HG03571 (cell line): Measurements from ENCODE around the gene MAP3K20.
"Not testable (repeated sequence)": the region's sequence is repeated elsewhere in the genome, so short reads cannot be mapped to it uniquely, and the experiment has no call there.

Experiments used
- ATAC-seq: cut with Tn5 transposase; IDR thresholded peaks from one replicate; pipeline ENCODE4 v1.9.1; 2021; ENCODE audit not compliant: unreplicated experiment

MAP3K20 gene

DNA sequence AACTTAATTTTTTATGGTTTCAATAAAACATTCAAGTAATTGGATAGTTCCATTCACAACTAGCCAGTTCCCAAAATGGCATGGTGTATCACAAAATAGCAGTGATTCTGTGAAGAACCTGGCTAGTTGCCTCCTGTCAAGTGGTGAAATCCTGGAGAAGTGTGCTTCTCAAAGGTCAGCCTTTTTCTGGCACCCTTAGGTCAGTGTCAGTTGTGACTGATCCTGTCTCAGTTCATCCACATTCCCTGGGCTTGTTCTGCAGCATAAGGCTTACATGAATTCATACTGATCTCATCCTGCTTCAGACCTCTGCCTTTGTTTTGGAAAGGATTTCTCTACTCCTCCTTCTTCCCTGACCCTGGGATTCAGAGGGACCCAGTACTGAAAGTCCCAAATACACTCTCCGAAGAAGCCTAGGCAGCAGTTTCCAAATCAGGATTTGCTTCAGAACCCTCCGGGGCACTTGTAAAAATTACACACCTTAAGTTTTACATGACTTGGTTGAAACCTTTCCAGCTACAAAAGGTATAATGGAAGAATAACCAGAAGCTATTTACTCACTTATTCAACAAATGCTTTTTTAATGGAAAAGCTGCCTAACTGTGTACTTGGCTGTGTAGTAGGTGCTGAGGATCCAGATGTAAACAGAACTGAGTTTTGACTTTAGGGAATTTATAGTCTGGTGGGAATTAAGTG, 11.0 kb downstream of the MAP3K20 start:
- no peak for ATAC-seq

DNA sequence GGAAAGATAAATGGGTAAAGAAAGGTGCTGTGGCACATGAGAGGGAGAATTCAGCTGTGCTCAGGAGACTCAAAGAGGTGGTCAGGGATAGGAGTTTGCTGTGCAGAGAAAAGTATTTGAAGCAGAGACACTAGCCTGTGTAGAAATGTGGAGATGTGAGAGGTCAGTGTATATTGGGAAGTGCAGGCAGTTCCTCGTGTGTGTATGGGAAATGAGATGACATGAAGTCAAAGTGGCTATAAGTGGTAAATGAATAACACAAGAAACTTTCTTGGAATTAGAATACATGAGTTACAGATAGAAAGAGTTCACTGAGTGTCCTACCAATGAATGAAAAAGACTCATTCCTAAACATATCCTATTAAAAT, 11.6 kb downstream of the MAP3K20 start:
- ATAC-seq, result no peak

DNA sequence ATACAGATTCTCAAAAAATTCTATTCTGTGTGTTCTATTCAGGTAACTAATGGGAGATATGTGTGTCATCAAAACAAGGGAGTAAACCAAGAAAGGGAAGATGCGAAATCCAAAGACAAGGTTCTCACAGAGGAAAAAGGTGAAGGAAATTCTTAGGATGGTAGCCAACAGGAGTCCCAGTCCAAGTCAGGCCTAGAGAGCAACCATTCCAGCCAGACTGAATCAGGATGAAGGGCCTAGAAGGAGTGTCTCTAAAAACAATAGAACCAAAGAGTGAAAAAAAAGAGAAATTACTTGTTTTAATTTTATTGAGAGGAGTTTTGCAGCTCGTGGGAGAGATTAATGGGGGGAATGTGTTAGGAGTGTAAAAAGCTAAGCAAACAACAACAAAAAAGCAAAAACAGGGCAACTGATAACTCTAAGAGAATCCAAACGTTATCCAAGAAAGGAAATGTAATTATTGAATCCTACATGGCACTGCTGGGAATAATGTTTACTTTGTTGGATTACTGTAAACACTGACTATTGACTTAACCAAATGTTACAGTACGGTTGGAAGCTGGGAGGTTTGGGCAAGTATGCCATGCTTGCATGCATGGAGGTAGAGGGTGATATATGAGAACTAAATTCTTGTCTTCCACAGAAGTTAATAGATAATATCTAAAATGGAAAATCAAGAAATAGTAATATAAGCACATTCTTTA, 12.3 kb downstream of the MAP3K20 start:
- no peak for ATAC-seq

DNA sequence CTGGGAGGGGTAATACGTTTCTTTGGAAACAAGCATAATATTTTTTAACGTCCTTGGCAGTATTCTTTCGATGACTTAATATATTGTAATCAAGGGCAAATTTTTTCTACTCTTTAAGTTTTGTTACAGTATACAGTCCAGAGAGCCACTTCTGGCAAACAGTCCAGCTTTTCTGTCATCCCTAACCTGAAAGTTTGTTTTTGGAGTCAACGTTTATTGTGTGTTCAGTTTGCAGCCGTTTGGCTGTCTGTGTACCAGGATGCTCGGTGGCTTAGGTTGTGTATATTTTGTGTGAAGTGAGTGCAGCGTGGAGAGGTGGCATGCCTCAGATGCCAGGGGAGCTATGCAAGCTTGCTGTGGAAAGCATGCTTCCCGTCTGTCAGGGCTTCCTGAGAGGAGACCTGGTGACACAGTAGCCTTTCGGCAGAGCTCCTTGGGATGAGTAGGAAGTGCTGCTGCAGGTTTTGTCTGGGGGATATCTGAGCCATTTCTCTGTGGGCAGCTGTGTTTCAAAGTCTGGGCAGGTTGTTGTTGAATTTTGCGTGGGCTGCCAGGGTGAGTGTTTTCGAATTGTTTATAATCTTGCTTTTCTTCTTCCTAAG, 14.7 kb downstream of the MAP3K20 start:
- no peak for ATAC-seq

DNA sequence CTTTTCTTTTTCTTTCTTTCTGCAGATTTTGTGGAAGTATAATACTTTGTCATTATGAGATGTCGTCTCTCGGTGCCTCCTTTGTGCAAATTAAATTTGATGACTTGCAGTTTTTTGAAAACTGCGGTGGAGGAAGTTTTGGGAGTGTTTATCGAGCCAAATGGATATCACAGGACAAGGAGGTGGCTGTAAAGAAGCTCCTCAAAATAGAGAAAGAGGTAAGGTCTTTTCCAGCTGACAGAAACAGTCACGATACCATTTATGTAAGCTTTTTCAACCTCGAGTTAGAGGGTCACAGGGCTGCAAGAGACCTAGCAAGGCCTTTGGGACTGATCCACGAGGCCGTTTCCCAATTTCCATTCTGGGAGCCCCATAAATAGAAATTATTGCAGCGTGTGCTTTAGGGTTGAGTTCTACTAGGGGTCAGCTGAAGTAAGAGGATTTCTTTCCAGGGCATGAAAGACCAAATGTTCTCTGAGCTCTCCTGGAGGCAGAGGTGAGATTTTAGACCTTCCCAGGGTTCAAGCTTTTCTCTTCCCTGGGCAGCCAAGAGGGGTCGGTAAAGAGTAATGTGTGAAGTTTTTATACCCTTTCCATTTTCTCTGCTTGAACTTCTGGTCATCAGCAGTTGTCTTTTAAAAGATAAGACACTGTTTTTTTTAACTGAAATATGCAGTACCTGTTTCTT, 15.5 kb downstream of the MAP3K20 start:
- no peak for ATAC-seq

DNA sequence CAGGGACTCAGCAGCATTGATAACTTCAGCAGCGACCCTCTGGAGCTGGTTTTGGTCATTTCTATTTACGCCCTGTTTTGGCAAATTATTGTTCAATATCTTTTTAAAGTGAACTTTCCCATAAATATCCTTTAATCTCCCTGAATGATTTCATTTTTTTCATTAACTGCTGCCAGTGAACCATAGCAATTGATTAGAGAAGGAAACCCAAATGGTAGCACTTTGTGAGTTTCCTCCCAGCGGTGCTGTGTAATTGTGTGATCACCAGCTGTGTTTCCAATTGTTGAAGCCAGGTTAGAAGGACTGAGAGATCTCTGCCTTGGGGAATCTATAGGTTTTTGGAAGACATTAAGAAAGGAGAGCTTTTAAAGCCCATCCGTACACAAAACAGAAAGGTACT, 16.3 kb downstream of the MAP3K20 start:
- no peak for ATAC-seq

DNA sequence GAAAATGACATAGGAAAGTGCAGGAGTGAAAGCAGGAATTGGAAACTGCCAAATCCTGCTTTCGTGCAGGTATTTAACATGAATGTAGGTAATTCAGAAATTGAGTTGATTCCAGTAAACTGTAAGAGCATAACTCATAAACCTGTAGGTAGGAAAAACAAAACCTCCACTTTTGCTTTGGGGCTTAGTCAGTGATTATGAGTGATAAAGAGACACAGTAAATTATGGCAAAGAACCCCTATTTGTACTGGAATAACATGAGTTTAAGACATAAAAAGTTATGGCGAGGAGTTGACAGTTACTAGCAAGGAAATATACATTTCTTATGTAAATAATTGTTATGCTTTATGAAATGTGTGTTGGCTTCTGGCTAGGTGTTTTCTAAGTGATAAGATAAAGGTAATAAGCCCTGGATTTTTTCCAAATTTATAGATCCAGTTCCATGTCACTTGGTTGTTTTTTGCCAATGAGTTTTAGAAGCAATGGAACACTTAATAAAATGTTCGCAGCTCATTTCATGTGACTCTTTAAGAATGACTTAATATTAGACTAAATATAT, 17.3 kb downstream of the MAP3K20 start:
- no peak for ATAC-seq

DNA sequence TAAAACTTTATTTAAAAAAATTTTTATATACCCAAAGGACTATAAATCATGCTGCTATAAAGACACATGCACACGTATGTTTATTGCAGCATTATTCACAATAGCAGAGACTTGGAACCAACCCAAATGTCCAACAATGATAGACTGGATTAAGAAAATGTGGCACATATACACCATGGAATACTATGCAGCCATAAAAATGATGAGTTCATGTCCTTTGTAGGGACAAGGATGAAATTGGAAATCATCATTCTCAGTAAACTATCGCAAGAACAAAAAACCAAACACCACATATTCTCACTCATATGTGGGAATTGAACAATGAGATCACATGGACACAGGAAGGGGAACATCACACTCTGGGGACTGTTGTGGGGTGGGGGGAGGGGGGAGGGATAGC, 18.0 kb downstream of the MAP3K20 start:
- not testable (repeated sequence) for ATAC-seq

DNA sequence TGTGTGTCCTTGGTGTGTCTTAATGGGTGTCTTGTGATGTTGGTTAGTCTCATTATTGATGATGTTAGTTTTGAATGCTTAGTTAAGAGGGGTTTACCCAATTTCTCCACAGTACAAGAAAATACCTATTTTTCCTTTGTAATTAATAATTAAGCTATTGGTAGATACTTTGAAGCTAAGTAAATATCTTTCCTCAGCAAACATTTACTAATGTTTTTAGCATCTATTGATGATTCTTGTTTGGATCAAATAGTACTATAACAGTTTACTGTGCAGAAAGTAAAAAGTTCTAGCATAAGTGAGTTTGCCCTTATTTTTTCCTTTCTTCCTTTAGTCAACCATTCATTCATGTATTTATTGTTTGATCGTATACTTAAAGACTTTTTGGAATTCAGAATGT, 19.1 kb downstream of the MAP3K20 start:
- ATAC-seq, result no peak

DNA sequence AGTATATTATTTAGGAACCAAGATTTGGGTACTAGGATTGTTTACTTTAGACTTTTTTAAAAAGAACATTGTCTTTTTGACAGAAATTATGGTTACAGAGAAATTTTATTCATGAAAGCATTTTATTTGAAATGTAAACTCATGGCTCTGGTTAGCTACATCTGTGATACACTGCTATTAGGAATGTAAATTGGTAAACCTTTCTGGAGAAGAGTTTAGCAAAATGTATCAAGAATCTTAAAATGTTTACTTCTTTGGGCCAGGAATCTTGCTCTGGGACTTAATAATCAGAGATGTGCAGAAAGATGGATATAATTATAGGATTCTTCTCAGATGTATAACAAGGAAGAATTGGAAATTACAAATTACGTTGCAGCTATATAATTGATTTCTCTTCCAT, 19.7 kb downstream of the MAP3K20 start:
- no peak for ATAC-seq

DNA sequence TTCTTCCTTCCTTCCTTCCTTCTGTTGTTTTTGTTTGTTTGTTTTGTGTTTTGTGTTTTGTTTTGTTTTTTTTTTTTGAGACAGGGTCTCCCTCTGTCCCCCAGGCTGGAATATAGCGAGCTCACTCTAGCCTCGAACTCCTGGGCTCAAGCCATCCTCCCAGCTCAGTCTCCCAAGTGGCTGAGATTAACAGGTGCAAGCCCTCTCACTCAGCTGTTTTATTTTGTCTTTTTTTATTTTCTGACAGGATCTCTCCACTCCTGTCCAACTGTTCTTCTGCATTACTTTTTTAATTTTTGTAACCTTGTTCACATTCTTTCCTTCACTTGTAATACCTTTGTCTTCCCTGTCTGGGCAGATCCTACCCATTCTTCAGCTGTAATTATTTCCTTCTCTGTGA, 23.6 kb downstream of the MAP3K20 start:
- no peak for ATAC-seq

DNA sequence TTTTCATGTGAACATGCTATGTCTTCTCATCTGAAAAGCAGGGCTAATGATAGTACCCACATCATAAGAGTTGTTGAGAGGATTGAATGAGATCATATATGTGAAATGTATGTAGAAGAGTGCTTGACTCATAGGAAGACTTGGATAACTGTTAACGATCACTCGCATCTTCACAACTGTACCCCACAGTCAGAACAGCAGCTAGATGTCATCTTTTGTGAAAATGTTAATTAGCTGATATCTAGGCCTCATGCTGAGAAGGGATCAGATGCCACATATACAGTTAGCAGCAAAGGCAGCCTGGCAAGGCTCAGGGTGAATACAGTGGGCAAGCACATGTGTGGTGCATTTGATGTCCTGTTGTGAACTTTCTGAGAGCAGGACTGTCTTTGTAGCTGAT, 24.2 kb downstream of the MAP3K20 start:
- no peak for ATAC-seq

DNA sequence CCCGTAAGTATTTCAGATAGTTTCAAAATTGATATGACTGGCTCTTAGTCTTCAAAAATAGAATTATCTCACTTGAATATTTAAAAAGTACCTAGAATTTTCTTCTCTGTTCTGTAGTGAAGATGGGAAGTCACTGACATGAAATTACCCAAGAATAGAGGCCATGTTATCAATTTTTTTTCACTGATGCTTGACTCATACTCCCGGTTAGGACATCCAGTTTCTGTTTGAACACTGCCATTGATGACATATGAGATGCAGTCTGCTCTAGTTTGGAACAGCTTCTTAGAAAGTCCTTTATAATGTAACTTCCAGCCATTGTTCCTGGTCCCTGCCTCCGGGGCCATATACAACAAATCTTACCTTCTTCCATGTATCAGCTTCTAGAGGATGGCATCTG, 26.0 kb downstream of the MAP3K20 start:
- ATAC-seq, result no peak

DNA sequence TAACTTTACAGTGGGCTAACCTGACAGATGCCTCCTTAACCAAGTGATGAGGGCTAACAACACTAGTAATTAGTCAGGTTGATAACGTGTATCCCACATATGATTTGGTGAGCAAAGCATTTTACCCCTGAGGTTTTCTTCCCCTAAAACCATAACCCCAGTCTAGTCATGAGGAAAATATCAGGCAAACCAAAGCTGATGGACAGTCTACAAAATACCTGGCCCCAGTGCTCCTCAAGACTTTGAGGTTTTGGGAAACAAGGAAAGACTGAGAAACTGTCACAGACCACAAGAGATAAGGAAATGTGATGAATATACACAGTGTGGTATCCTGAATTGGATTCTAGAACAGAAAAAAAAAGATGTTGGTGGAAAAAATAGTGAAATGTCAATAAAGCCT, 28.5 kb downstream of the MAP3K20 start:
- ATAC-seq, result no peak

DNA sequence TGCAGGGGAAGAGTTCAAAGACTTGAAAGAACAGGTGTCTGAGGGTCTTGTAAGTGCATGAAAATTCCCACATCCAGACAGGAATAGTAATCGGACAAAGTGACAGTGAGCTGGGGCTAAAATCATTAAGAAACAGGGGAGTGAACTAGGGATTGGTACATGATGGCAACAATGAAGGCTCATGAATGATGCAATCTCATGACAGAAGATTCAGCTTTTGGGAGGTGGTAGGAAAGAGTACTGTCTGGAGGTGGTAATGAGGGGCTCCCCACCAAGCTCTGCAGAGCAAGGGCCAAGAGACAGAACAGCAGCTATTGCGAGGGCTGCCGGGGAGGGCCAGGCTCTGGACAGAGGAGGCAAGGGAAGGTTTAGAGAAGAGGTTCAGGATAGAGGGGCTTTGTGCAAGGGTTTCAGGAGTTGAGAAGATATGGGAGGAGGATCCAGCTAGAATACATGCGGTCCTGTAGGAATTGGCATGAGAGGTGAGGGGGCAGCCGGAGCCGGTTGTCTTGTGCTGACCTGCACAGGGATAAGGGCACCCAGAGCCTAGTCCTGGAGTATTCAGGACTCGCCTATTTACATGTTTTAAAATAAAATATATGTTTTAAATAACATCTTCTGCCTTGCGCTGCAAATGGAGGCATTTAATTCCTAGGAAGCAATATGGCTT, 31.4 kb downstream of the MAP3K20 start:
- ATAC-seq, result no peak

DNA sequence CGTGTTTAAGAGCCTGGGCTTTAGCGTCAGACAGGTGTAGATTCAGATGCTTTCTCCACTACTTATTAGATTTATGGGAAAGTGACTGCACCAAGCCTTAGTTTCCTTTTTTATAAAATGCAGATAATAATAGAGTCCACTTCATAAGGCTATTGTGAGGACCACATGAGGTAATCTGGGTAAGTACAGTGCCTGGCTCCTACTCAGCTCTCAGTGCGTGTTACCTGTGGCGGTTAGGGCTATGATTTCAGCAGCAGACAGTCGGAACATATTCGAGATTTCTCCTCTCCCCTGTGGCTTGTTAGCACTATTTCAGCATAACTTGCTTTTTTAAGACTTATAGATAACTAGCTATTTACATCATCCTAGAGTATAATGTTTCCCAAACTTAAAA, 32.0 kb downstream of the MAP3K20 start:
- ATAC-seq, result no peak

DNA sequence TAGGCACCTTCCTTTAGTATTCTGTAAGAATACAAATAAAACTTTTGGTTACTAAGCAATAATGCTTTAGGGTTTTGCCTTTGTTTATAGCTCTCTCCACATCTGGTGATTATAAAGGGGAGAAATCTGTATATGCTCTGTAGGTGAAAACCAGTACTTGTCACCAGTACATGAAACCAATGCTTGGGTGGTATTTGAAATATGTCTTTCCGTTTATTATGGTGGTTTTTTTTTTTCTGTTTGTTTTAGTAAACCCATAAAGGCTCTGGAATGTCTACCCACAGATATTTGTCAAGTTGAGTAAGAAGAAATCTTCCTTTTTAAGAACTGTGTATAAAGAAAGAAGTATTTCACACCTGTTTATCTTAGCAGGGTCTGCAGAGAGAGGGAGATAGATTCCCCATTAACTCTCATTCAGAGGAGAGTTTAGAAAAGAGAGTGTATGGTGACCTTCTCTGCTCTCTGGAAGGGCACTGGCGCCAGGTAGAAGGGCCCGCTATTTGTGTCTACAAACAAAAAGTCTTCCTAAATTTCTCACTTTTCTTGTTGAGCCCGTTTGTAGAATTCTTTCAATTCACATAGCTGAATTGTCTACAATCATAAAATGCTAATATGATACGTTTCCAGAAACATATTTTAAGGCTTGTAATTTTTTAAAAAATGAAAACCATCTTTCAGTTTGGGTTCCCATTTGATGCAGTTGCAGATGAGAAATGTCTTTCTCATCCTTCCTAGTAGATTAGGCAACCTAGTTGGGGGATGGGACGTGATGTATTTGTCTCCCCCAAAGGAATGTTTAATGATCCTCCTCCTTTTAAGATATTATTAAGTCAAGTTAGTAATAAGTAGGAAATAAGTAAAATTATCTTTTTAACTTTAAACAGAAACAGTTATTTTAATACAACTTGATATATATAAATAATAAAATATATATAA, 33.9 kb downstream of the MAP3K20 start:
- ATAC-seq, result no peak

DNA sequence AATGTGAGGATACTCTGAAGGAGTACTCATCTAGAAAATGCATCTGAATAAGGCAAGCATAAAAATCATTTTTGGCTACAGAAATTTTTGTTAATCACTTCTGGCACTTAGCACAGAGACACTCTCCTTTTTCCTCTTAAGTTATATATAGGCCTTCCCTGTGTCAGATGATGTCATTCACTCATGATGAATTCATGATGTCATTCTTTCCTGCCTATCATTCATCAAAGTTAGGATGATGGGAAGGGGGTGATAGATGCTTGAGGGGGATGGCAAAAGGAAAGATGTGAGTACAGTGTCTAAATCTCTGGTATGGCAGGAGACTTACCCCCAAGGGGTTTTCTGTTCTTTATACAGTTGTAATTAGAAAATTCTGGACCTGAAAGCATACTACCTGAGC, 42.0 kb downstream of the MAP3K20 start:
- no peak for ATAC-seq

DNA sequence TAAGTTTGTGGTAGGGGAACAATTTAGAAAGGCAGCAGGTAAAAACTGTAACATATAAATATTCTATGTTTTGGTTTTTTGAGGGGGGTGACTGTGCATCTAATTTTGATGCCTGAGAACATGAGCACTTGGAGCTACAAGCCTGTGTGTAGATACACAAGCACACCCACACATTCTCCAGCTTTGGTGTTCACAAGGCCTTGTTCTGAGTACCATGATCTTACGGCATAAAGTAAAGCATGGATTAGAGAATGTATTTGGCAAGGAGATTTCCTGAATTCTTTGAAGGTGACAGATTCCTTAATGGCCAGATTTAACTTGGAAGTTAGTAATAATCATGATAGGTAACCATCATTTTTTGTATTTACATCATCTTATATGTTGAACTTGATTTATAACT, 42.7 kb downstream of the MAP3K20 start:
- no peak for ATAC-seq
